AG09319 (cell line): Measurements from ENCODE around the gene MSL1.

ENCODE experiments used
- DNase-seq: peaks from one replicate; pipeline ENCODE4 v3.0.0-alpha.2; 2010; ENCODE audit warnings: low read depth; ENCODE audit errors: extremely low read depth
- CTCF ChIP-seq: IDR thresholded peaks from 2 replicates; pipeline ENCODE4 v1.5.1; 2011; ENCODE audit warnings: low read depth, mild to moderate bottlenecking, inconsistent platforms, low read length, moderate library complexity

MSL1 gene

GRCh38 chr17:40097931-40098845 is 23.6 kb upstream of the MSL1 start:
- DNase-seq, result no peak
- TF ChIP-seq CTCF, result no peak

GRCh38 chr17:40098846-40099618 is 22.7 kb upstream of the MSL1 start:
- peak; percentile 99 for DNase-seq
- TF ChIP-seq CTCF, result no peak

- no peak for DNase-seq
- no peak for TF ChIP-seq CTCF
Measured at GRCh38 chr17:40099619-40100418, 22.0 kb upstream of the MSL1 start.

GRCh38 chr17:40100419-40100668 is 21.4 kb upstream of the MSL1 start, which contains the start of gene NR1D1:
Gene NR1D1 (minus strand): TSS chr17:40100589. CDS start chr17:40100094, 495 bp downstream.
- TF ChIP-seq CTCF, result no peak
- DNase-seq, result no peak

- no peak for TF ChIP-seq CTCF
- peak; percentile 98 for DNase-seq
Measured at GRCh38 chr17:40100669-40101366, 21.0 kb upstream of the MSL1 start.

GRCh38 chr17:40101367-40102210 is 20.2 kb upstream of the MSL1 start:
- no peak for DNase-seq
- no peak for TF ChIP-seq CTCF
